ENCODE results near the gene SLC2A1.

GRCh38 chr1:42935313-42935895 is 23.3 kb downstream of the SLC2A1 start:
- TF ChIP-seq CTCF (conservative IDR thresholded peaks at IDR 0.05) (no peak), ZFX (IDR thresholded peaks at IDR 0.05) (no peak)

All from C4-2B (cell line).